Coronary artery (tissue), 2 donors: Measurements from ENCODE around the gene CLTA.

ENCODE experiments used
- DNase-seq: peaks from one replicate; pipeline ENCODE4 v3.0.0-alpha.2; 2017; ENCODE audit warnings: low spot score
- H3K27ac ChIP-seq, 2 donors: fragments of 200-600 bp; sonication (generic); one replicate each; pipeline ENCODE4 v1.5.1; 2016 to 2019
- H3K4me3 ChIP-seq: fragments of 200-600 bp; sonication (generic); 2 replicates; pipeline ENCODE4 v1.5.1; 2016; ENCODE audit warnings: mild to moderate bottlenecking, moderate library complexity
- TF ChIP-seq, protein P1 (sequence below): fragments of 200-600 bp; sonication (generic); IDR thresholded peaks from one replicate; pipeline ENCODE4 v1.5.1; 2019; ENCODE audit warnings: antibody characterized with exemption

The CLTA gene

DNA sequence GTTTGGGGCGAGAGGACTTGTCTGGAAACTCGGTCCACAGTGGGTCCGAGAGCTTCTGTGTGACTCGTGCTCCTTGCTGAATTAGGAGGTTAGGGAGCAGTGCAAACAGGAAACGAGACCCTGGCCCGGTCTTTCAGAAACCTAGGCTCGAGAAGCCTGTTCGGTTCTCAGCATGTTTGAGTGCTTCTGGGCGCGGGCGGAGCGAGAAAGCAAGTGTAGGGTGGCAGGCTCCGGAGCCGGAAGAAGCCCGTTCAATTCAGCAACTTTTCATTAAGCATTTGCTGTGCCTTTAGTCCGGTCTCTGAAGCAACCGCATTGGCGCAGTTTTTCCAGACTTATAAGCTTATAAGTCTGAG lies 547 bp downstream of the CLTA start:
- TF ChIP-seq, protein P1, sequence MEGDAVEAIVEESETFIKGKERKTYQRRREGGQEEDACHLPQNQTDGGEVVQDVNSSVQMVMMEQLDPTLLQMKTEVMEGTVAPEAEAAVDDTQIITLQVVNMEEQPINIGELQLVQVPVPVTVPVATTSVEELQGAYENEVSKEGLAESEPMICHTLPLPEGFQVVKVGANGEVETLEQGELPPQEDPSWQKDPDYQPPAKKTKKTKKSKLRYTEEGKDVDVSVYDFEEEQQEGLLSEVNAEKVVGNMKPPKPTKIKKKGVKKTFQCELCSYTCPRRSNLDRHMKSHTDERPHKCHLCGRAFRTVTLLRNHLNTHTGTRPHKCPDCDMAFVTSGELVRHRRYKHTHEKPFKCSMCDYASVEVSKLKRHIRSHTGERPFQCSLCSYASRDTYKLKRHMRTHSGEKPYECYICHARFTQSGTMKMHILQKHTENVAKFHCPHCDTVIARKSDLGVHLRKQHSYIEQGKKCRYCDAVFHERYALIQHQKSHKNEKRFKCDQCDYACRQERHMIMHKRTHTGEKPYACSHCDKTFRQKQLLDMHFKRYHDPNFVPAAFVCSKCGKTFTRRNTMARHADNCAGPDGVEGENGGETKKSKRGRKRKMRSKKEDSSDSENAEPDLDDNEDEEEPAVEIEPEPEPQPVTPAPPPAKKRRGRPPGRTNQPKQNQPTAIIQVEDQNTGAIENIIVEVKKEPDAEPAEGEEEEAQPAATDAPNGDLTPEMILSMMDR = no peak
- Histone ChIP-seq H3K27ac (peak overlapping the region; percentile 79 to 91), H3K4me3 (peak overlapping the region; percentile 93)
- DNase-seq = no peak

DNA sequence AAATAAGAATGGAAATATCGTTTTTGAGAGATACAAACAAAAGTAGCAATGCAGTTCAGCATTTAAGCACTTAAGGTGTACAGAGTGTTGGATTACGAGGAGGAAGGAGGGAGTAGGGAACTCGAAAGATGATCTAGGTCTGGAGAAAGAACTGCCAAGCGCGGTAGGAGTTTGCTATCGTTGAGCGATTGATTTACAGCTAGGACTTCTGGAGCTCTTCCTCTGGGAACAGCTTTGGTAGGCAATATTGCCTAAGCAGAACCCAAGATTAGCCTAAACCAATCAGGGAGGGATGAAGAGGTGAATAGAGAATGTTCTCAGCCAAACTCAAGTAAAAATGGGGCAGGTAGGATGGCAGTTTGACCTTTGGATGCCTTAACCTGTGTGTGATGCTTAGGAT lies 965 bp downstream of the CLTA start:
- H3K4me3 ChIP-seq = peak overlapping the region; percentile 93
- no peak for DNase-seq
- TF ChIP-seq, protein P1 = no peak
- H3K27ac ChIP-seq = peak overlapping the region; percentile 79 to 91

DNA sequence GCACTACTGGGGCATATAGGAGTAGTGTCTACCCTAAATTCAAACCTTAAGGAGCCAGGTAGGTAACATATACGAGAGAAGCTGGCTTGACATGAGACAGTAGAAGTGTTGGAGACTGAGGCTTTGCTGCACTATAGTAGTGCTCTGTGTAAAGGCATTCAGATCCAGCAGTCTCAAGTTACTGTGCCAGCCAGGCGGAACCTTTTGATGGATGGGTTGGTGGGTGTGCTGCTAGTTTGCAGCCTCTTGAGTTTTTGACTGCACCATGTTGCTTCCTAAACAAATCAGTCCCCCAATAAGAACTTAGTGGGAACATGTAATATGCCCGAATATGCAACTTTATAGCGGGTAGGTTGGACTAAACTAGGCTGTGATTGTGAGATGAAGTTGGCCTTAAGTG lies 1.5 kb downstream of the CLTA start:
- Histone ChIP-seq H3K27ac (peak overlapping the region in 1 of 2 donors; percentile 26), H3K4me3 (peak overlapping the region; percentile 93)
- no peak for DNase-seq
- TF ChIP-seq, protein P1 = no peak

DNA sequence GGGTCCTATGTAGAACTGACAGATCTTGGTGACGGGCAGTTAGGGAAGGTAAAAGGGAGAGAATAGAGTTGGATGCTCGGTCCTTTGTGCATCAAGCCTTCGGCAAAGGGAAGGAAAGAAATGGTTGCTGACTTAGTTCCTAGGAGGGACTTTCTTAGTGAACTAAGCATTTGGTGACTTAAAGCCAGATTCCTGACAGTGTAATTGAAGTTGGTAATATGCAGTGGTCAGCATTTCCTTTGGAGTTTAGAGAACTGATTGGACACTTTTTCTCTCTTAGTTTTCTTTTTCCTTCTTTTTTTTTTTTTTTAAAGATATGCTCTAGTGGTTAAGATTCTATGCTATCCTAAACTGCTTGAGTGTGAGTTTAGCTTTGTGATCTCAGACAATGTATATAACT lies 2.3 kb downstream of the CLTA start:
- TF ChIP-seq, protein P1 = no peak
- peak overlapping the region; percentile 93 for H3K4me3 ChIP-seq
- H3K27ac ChIP-seq = no peak overlapping the region
- DNase-seq = no peak

DNA sequence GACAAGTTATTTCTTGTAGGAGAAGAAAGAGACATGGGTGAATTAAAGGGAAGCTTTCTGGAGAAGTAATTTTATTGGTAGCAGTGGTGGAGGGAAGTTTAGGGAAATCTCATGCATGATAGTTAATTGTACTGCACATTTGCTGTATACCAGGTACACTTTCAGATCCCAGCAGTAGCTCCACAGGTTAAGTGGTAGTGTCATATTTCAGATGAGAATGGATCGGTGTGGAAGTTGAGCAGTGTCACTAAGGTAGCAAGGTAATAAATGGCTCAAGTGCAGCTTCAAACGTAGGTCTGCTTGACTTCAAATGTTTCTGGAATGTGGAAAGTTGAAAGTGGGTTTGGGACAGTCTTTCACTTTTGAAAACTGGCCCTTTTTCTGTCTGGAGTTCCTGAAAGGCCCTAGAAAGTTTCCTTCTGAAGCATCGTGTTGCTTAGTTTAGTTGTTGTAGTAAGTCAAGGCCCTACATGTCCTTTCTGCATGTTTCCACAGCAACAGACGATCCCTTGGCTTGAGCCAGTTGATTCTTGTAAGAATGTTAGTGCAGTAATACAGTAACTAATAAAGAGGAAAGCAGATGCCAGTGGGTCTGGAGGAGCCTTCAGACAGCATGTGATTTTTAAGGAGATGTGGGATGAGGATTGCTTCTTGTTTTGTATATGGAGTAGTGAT lies 3.7 kb downstream of the CLTA start:
- H3K4me3 ChIP-seq = peak overlapping the region; percentile 36
- H3K27ac ChIP-seq = no peak overlapping the region
- DNase-seq = no peak
- TF ChIP-seq, protein P1 = no peak

DNA sequence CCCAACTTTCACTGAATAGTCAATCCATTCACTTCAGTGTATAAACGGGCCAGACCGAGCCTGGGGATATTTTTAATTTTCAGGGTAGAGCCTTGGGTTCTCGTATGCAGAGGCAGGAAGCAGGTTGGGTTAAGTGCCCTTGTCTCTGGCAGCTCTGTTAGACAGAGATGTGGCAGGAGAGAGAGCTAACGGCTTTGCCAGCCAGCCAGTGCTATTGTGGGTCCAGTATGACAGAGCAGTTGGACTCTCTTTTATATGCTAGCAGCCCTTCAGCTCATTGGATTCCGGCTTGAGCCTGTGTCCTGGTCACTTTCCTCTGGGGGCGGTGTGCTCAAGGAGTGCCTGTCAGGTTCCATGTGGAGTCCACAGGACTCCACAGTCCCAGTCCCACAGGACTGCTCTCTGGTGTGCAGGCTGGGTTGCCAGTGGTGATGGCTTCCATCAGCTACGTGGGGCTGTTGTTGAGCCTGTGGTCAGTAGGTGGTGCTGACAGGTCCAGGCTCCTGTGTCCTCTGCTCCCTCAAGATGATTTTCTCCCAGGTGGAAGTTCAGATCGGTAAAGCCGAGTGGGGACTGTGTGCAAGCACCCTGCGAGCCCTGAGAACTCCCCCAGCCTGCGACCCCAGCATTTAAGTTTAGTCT lies 14.3 kb downstream of the CLTA start:
- TF ChIP-seq, protein P1 = no peak
- Histone ChIP-seq H3K4me3 (no peak overlapping the region), H3K27ac (no peak overlapping the region)
- no peak for DNase-seq

DNA sequence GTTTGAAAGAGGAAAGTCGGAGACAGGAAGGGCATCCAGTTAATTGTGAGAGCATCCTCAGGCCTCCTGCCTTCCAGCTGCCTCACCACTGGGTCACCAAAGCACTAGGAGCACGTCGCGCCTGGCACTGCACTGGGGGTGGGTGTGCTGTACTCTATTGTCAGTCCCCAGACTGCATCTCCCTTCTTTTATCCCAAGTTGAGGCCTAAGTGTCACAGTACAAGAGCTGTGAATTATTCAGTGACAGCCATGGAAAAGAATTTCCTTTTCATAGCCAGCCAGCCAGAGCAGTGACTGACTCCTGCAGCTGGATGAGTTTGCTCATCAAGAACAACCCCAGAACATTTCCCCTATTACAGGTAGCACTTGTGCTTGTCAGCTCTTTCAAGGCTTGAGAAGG lies 16.3 kb downstream of the CLTA start:
- DNase-seq = no peak
- no peak overlapping the region for H3K4me3 ChIP-seq
- TF ChIP-seq, protein P1 = no peak
- H3K27ac ChIP-seq = peak overlapping the region; percentile 46 to 74
